A549 (cell line): ENCODE results near the gene FER. TPM values are rescaled to one million over a fixed set of nuclear protein-coding genes. Genes with fewer than 3 reads are reported as not detected.
A peak's percentile ranks its signal among the peaks of the same experiment; 100 is the strongest.

ENCODE experiments used
- ATAC-seq, 2 experiments: fragments of 200-7000 bp in 1 of 2; fragments of >200 bp in 1 of 2; cut with Nextera tagmentation in 1 of 2; cut with Tn5 transposase in 1 of 2; 3 replicates each; pipeline versions ENCODE4 v1.8.0 to v1.9.1; 2018 to 2020; ENCODE audit warnings: mild to moderate bottlenecking in 1 of 2, moderate library complexity in 1 of 2
- CTCF ChIA-PET: fragments of 300-600 bp; sonication (Branson Sonifier 250); formaldehyde crosslinking; extraction: SDS; loops from one replicate; lab custom pipeline; 2021; ENCODE audit warnings: antibody characterized with exemption, inconsistent platforms; lab: Yijun Ruan, JAX
- POLR2A ChIA-PET: fragments of 350-600 bp; formaldehyde crosslinking; extraction: SDS; loops from one replicate; lab custom pipeline; 2021; ENCODE audit warnings: antibody characterized with exemption, inconsistent platforms; lab: Yijun Ruan, JAX
- DNase-seq, 2 experiments: peaks; one replicate each; pipeline versions ENCODE4 v3.0.0 to v3.0.0-alpha.2; 2011 to 2016; ENCODE audit warnings: low read depth in 1 of 2, low spot score in 1 of 2
- FAIRE-seq: peaks from 2 replicates; lab custom pipeline; 2011; peaks lifted over from hg19 to GRCh38; lab: Jason Lieb, UNC
- H3K27ac ChIP-seq, 2 experiments: fragments of >200 bp; sonication (Bioruptor Twin); formaldehyde crosslinking; 3 replicates each; pipeline ENCODE4 v1.5.1; 2016 to 2017
- H3K4me1 ChIP-seq: fragments of >200 bp; sonication (Bioruptor Twin); formaldehyde crosslinking; 3 replicates; pipeline ENCODE4 v1.6.1; 2016
- H3K4me2 ChIP-seq: fragments of >200 bp; sonication (Bioruptor Twin); formaldehyde crosslinking; 3 replicates; pipeline ENCODE4 v1.6.1; 2016
- H3K4me3 ChIP-seq: fragments of >200 bp; sonication (Bioruptor Twin); formaldehyde crosslinking; 3 replicates; pipeline ENCODE4 v1.5.1; 2016
- H3K9me3 ChIP-seq: fragments of >200 bp; sonication (Bioruptor Twin); formaldehyde crosslinking; 3 replicates; pipeline ENCODE4 v1.6.1; 2016
- ATOH8 ChIP-seq: fragments of 250-450 bp; sonication (Bioruptor Pico); IDR thresholded peaks from 2 replicates; pipeline ENCODE4 v1.5.0; 2020; ENCODE audit warnings: low read depth, mild to moderate bottlenecking, moderate library complexity
- BCL3 ChIP-seq: fragments of >200 bp; sonication (Bioruptor Twin); formaldehyde crosslinking; IDR thresholded peaks from 3 replicates; pipeline ENCODE4 v1.6.1; 2016
- CBX2 ChIP-seq: fragments of 200-600 bp; sonication (generic); IDR thresholded peaks from 2 replicates; pipeline ENCODE4 v1.6.1; 2016; ENCODE audit warnings: low read depth, mild to moderate bottlenecking, borderline replicate concordance
- CEBPB ChIP-seq, 2 experiments: fragments of >200 bp in 1 of 2; sonication (Bioruptor Twin) in 1 of 2; formaldehyde crosslinking in 1 of 2; IDR thresholded peaks; 2 replicates each; pipeline ENCODE4 v1.6.1; 2012 to 2016
- CHD2 ChIP-seq: fragments of 150-350 bp; IDR thresholded peaks from 2 replicates; pipeline ENCODE4 v1.6.1; 2014; ENCODE audit warnings: low read length; ENCODE audit not compliant: partially characterized antibody
- EHMT2 ChIP-seq: fragments of 200-600 bp; sonication (generic); IDR thresholded peaks from 2 replicates; pipeline ENCODE4 v1.6.1; 2016; ENCODE audit warnings: antibody characterized with exemption, low read depth, mild to moderate bottlenecking, moderate library complexity
- EP300 ChIP-seq, 2 experiments: fragments of >200 bp; sonication (Bioruptor Twin); formaldehyde crosslinking; IDR thresholded peaks; 2 replicates in 1 of 2; 3 replicates in 1 of 2; pipeline ENCODE4 v1.6.1; 2016 to 2017
- FOSB ChIP-seq: fragments of 250-450 bp; sonication (Bioruptor Pico); IDR thresholded peaks from 2 replicates; pipeline ENCODE4 v1.5.0; 2020; ENCODE audit warnings: mild to moderate bottlenecking, moderate library complexity
- GATA3 ChIP-seq: IDR thresholded peaks from 2 replicates; pipeline ENCODE4 v1.6.1; 2012; ENCODE audit warnings: borderline replicate concordance
- HES2 ChIP-seq: fragments of >200 bp; sonication (Bioruptor Twin); formaldehyde crosslinking; IDR thresholded peaks from 2 replicates; pipeline ENCODE4 v1.6.1; 2016
- HEYL ChIP-seq: fragments of 250-450 bp; sonication (Bioruptor Pico); IDR thresholded peaks from 2 replicates; pipeline ENCODE4 v1.8.0; 2021; ENCODE audit warnings: mild to moderate bottlenecking, moderate library complexity
- JUNB ChIP-seq: fragments of >200 bp; sonication (Bioruptor Twin); formaldehyde crosslinking; IDR thresholded peaks from 2 replicates; pipeline ENCODE4 v1.6.1; 2016
- KDM5A ChIP-seq: fragments of 200-600 bp; sonication (generic); IDR thresholded peaks from 2 replicates; pipeline ENCODE4 v1.6.1; 2016; ENCODE audit warnings: antibody characterized with exemption, mild to moderate bottlenecking
- MAZ ChIP-seq: fragments of 150-350 bp; IDR thresholded peaks from 2 replicates; pipeline ENCODE4 v1.6.1; 2014; ENCODE audit warnings: antibody characterized with exemption, low read depth, low read length, borderline replicate concordance
- NFE2L2 ChIP-seq: fragments of 150-350 bp; conservative IDR thresholded peaks from 2 replicates; pipeline ENCODE4 v1.6.1; 2014; ENCODE audit warnings: low read length
- PHF8 ChIP-seq: fragments of 200-600 bp; sonication (generic); IDR thresholded peaks from 2 replicates; pipeline ENCODE4 v1.6.1; 2016; ENCODE audit warnings: low read depth, mild to moderate bottlenecking, antibody characterized with exemption, moderate library complexity, borderline replicate concordance
- RAD21 ChIP-seq, 2 experiments: fragments of >200 bp in 1 of 2; sonication (Bioruptor Twin) in 1 of 2; formaldehyde crosslinking in 1 of 2; IDR thresholded peaks in 1 of 2; conservative IDR thresholded peaks in 1 of 2; 2 replicates in 1 of 2; 3 replicates in 1 of 2; pipeline ENCODE4 v1.6.1; 2012 to 2018; ENCODE audit warnings: inconsistent platforms in 1 of 2
- REST ChIP-seq: fragments of 200-600 bp; sonication (generic); IDR thresholded peaks from 2 replicates; pipeline ENCODE4 v1.6.1; 2016; ENCODE audit warnings: antibody characterized with exemption, mild to moderate bottlenecking, moderate library complexity
- RFX5 ChIP-seq: fragments of 450-650 bp; IDR thresholded peaks from 2 replicates; pipeline ENCODE4 v1.7.1; 2014; ENCODE audit warnings: antibody characterized with exemption, mild to moderate bottlenecking, moderate library complexity
- RNF2 ChIP-seq: fragments of 200-600 bp; sonication (generic); IDR thresholded peaks from 2 replicates; pipeline ENCODE4 v1.6.1; 2016; ENCODE audit warnings: low read depth, mild to moderate bottlenecking, antibody characterized with exemption, moderate library complexity, borderline replicate concordance
- SREBF2 ChIP-seq: fragments of 450-650 bp; IDR thresholded peaks from 2 replicates; pipeline ENCODE4 v1.6.1; 2014; ENCODE audit warnings: mild to moderate bottlenecking, moderate library complexity
- USF2 ChIP-seq: fragments of 450-650 bp; IDR thresholded peaks from 2 replicates; pipeline ENCODE4 v1.6.1; 2014; ENCODE audit warnings: antibody characterized with exemption
- whole genome bisulfite sequencing: methylation state at CpG from one replicate; pipeline ENCODE4 v1.1.6; 2017; ENCODE audit errors: missing lambda C conversion rate; 5-methylcytosine and 5-hydroxymethylcytosine counted together
- polyA plus RNA-seq, 4 experiments: library from polyadenylated mRNA; depleted of rRNA in 3 of 4; stranded (reverse); fragments of >200 nt; fragmentation: RNase III in 1 of 4; extraction: RNeasy Plus Mini Kit Qiagen cat#74134 plus additional on column Dnase treatment in 1 of 4; gene quantifications; 2 replicates in 3 of 4; 3 replicates in 1 of 4; pipeline ENCODE4 v1.2.3, GENCODE V29; 2011 to 2017

FER gene
- polyA plus RNA-seq, 2 of the 4 experiments (the other 2 are of a cell fraction), result 3.6 to 12.3 TPM

- CTCF ChIA-PET, result no interaction called here
- FAIRE-seq, result no peak
These were observed 133.4 kb downstream of the FER start for GRCh38 chr5:108881133-108881532.

GRCh38 chr5:108884736-108885135 lies 137.0 kb downstream of the FER start:
- peak in 1 of 2 experiments; percentile 5 for DNase-seq
- FAIRE-seq, result no peak
- ChIA-PET CTCF (no interaction called here), POLR2A (no interaction called here)
- Histone ChIP-seq H3K4me3 (no peak overlapping the region), H3K27ac (no peak overlapping the region), H3K9me3 (no peaks in the 10 kb centered on the region), H3K4me2 (no peak overlapping the region), H3K4me1 (no peaks in the 10 kb centered on the region)
- ATAC-seq, result no peak
- no peak for TF ChIP-seq MAZ
- TF ChIP-seq CHD2, result no peak
- no peak for TF ChIP-seq EP300 (IDR thresholded peaks at IDR 0.05)
- TF ChIP-seq RNF2, result no peak
- no peak for TF ChIP-seq KDM5A
- no peak for TF ChIP-seq PHF8
- no peak for TF ChIP-seq EHMT2
- 87% methylated on average over 4 of the region's 4 CpGs for WGBS

More at GRCh38 chr5:108881133-108881532, 133.4 kb downstream of the FER start:
- Histone ChIP-seq H3K4me3 (no peak overlapping the region), H3K4me2 (no peak overlapping the region), H3K9me3 (no peaks in the 10 kb centered on the region), H3K27ac (no peak overlapping the region), H3K4me1 (no peaks in the 10 kb centered on the region)
- TF ChIP-seq SREBF2 (no peak), RAD21 (conservative IDR thresholded peaks at IDR 0.05 in 1 of 2, IDR thresholded peaks at IDR 0.05 in 1 of 2) (no peak), CEBPB (IDR thresholded peaks at IDR 0.05) (no peak), JUNB (no peak), ATOH8 (CRISPR knock-in tag) (no peak)
- WGBS, result 77% methylated on average over 6 of the region's 6 CpGs
- POLR2A ChIA-PET, result no interaction called here
- ATAC-seq (no peak), DNase-seq (no peak)

- Histone ChIP-seq H3K27ac (no peak overlapping the region), H3K4me1 (peaks cover 12% of the 10 kb centered on the region), H3K4me2 (no peak overlapping the region), H3K9me3 (no peaks in the 10 kb centered on the region), H3K4me3 (no peak overlapping the region)
- ChIA-PET CTCF (no interaction called here), POLR2A (no interaction called here)
- DNase-seq (no peak), ATAC-seq (no peak), FAIRE-seq (no peak)
- no peak for TF ChIP-seq HEYL (CRISPR knock-in tag)
- TF ChIP-seq RFX5, result no peak
- no peak for TF ChIP-seq HES2
- TF ChIP-seq ATOH8 (CRISPR knock-in tag), result no peak
- no peak for TF ChIP-seq CBX2
- no peak for TF ChIP-seq BCL3
- no peak for TF ChIP-seq NFE2L2
- TF ChIP-seq EP300 (IDR thresholded peaks at IDR 0.05), result no peak
- no peak for TF ChIP-seq PHF8
- no peak for TF ChIP-seq REST
- TF ChIP-seq SREBF2, result no peak
- no peak for TF ChIP-seq CEBPB (IDR thresholded peaks at IDR 0.05)
- TF ChIP-seq GATA3, result no peak
- TF ChIP-seq USF2, result no peak
- TF ChIP-seq FOSB, result no peak
- no peak for TF ChIP-seq MAZ
These were observed 150.6 kb downstream of the FER start for GRCh38 chr5:108898257-108898656.
